IPS-NIHi7 (cell line): ENCODE measurements around the gene TBXT.
"Not testable (repeated sequence)": the region's sequence is repeated elsewhere in the genome, so short reads cannot be mapped to it uniquely, and the experiment has no call there.

Experiments used
- DNase-seq: peaks from one replicate; pipeline ENCODE4 v3.0.0; 2012; ENCODE audit warnings: mixed read lengths; ENCODE audit errors: extremely low spot score

Gene TBXT

DNA sequence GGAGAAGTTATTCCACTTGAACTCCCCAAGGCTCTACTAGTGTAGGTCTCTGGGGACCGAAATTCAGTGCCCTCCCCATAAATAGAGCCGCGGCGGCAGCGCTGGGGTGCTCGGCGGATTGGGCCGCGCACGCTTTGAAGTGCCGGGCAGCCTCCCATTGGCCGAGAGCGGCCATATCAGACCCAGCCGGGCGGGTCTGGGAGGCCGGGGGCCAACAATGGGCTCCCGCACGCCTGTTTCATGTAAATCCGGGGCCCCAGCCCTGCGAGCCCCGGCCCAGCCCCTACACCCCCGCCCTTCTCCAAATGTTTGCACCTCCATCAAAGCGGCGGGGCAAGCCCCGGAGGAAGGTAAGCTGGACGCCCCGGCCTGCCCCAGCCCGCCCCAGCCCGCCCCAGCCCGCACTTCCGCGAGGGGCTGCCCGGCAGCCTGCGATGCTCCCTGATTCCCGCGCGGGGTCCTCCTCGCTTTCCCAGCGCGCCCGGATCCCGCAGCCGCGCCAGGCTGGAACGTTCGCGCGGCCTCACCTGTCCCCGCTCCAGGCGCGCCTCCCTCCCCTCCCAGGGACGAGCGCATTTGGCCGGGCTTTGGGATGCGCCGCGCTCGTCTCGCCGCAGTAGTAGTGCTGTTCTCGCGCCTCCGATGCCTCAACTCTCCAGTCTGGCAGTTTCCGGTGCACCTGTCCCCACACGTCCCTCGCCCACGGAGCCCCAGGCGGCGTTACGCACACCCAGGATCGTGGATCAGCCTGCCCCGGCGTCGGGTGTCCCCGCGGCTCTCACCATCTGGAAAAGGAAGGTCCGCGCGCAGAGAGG, at the start of gene TBXT:
Gene TBXT, minus strand, starts transcription at position 51 of the 815 bp plus-strand sequence. CDS start 260 bp downstream, outside the sequence.
- DNase-seq = peak; percentile 86

DNA sequence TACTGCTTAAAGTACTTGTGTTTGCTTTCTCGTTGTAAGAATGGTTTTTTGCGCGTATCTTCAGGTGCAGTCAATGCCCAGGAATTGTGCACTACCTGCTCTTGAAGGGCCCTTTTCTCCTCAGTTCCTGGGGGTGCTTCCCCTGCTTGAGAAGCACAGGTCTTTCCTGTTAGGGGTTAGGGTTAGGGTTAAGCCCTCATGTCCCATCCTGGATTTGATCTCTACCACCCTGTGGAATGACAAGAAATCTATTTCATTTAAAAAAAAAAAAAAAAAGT, 39.6 kb upstream of the TBXT start:
- DNase-seq = no peak

DNA sequence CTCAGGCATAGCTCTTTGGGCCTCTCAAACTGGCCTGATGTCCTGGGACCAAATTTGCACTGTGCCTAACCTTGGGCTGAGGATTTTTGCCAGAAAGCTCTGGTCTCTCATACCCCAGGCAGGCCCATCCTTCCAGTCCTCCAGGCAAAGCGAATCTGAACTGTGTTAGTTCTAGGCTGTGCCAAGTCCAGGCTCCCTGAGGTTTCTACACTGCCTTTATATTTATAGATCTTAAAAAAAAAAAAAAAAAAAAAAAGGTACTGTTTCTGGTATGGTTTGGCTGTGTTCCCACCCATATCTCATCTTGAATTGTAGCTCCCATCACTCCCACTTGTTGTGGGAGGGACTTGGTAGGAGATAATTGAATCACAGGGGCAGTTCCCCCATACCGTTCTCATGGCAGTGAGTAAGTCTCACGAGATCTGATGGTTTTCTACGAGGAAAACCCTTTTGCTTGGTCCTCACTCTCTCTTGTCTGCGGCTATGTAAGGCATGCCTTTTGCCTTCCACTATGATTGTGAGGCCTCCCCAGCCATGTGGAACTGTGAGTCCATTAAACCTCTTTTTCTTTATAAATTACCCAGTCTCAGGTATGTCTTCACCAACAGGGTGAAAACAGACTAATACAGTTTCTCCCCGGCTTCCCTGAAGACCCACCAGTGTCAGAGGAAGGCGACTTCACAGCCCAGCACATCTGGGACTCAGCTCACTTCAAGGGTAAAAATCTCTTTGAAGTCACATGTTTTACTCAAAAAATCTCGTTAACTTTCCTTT, 39.0 kb upstream of the TBXT start:
- no peak for DNase-seq

DNA sequence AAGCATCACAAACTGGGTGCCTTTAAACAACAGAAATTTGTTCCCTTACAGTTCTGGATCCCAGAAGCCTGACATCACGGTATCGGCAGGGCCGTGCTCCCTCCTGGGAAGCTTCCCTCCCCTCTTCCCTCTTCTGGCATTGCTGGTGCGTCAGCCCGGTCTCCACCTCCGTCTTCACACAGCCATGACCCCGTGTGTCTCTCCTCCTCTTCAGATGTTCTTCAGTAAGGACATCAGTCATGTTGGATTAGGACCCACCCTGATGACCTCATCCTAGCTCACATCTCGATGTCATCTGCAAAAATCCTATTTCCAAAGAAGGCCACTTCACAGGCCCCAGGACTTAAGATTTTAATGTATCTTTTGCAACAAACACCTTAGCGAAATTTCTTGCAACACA, 38.4 kb upstream of the TBXT start:
- no peak for DNase-seq

- peak; percentile 46 for DNase-seq
Measured at GRCh38 chr6:166204852-166205650, 37.4 kb upstream of the TBXT start.

- DNase-seq = no peak
Measured at GRCh38 chr6:166203641-166204222, 36.1 kb upstream of the TBXT start.

GRCh38 chr6:166203003-166203640, 35.5 kb upstream of the TBXT start:
- DNase-seq = no peak

DNA sequence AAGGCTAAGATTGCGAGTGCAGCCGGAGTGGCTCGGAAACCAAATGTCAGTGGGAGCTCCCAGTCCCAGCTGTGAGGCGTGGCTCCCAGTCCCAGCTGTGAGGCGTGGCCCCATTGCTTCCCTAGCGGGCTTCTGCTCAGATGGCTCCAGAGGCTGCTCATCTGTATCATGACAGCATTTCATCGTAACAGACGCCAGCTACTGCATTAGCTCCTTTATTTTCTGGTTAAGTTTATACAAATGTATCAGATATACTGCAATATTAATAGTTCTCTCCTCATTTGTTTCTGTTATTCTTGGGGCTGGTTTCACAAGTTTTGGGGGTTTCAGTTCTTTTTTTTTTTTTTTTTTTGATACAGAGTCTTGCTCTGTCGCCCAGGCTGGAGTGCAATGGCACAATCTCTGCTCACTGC, 34.7 kb upstream of the TBXT start:
- DNase-seq = no peak

GRCh38 chr6:166201878-166202277, 34.2 kb upstream of the TBXT start:
- DNase-seq = no peak

DNA sequence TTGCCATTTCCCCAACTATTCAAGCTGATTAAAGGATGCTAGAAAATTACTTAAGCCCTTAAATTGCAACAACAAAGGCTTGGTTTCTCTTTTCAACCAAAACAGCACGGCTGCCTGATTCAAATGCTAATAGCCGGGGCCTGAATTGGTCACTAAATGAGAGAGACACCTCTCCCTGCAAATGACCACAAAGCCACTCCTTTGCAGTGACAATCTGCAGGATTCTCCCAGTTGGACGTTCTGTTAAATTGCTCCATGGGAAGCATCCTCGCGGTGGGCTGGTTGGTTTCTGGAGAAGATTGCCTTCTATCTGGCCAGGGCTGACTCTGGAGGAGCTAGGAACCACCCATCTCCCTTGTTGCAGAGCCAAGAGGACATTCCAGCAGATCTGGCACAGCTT, 29.7 kb upstream of the TBXT start:
- no peak for DNase-seq

GRCh38 chr6:166195860-166196238, 28.2 kb upstream of the TBXT start:
- no peak for DNase-seq

DNA sequence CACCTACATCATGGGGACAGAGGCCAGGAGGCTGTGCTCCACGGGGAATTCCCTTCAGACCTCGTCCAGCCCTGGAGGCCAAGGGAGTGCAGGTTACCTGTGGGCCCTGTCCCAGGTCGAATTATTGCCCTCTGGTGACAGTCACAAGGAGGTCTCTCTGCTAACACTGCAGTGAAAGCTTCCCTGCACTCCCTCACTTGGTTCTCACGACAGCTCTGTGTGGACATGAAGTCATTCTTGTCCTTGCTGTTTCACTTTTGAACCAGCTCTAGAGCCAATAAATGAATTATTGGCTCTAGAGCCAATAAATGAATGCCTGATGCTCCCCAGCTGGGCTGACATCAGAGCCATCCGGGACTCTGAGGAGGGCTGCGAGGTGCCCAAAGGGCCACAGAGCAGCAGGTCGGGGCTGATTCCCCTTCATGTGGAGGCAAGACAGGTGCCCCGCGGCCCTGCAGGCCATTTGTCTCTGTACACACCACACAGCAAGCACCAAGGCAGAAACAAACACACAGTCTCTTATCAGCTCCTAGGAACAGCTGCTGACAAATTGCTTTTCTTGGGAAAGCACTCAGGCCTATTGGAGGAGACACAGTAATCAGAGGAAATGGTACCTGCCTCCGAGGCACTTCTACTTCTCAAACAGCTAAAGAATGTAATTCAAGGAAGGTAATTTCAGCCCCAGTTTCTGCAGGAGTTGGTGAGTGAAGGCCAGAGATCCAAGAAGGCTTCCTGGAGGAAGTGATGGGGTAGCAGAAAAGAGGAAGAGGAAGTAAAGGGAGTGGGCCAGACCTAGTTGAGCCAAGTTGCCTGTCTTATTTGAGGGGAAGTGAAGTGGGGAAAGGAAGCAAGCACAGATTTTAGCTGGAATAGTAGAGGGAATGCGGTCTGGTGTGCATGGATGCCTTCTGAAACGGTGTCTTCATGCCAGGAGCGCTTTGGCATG, 27.5 kb upstream of the TBXT start:
- DNase-seq = peak; percentile 31

DNA sequence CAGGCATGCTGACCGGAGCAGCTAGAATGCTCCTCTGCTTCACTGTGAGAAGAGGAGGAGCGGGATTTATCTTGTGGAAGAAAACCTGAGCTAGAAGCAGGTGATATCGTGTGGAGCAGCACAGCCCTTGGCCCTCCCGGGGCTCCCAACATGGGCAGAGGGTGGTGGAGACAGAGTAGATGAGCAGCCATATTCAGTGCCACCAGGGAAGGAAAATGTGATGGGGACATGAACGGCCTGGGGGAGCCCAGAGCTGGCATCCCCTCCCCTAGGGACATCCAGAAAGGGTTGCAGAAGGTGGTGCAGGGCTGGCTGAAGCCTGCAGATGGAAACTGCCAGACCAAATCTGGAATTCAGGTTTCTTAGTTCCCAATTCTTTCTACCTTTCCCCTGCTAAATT, 24.9 kb upstream of the TBXT start:
- DNase-seq = no peak

GRCh38 chr6:166192136-166192535, 24.5 kb upstream of the TBXT start:
- DNase-seq = no peak

GRCh38 chr6:166179704-166180103, 12.1 kb upstream of the TBXT start:
- no peak for DNase-seq

GRCh38 chr6:166176106-166176505, 8.5 kb upstream of the TBXT start:
- no peak for DNase-seq

DNA sequence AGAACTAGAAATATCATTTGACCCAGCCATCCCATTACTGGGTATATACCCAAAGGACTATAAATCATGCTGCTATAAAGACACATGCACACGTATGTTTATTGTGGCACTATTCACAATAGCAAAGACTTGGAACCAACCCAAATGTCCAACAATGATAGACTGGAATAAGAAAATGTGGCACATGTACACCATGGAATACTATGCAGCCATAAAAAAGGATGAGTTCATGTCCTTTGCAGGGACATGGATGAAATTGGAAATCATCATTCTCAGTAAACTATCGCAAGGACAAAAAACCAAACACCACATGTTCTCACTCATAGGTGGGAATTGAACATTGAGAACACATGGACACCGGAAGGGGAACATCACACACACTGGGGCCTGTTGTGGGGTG, 7.4 kb upstream of the TBXT start:
- not testable (repeated sequence) for DNase-seq

GRCh38 chr6:166174031-166174430, 6.4 kb upstream of the TBXT start:
- no peak for DNase-seq

DNA sequence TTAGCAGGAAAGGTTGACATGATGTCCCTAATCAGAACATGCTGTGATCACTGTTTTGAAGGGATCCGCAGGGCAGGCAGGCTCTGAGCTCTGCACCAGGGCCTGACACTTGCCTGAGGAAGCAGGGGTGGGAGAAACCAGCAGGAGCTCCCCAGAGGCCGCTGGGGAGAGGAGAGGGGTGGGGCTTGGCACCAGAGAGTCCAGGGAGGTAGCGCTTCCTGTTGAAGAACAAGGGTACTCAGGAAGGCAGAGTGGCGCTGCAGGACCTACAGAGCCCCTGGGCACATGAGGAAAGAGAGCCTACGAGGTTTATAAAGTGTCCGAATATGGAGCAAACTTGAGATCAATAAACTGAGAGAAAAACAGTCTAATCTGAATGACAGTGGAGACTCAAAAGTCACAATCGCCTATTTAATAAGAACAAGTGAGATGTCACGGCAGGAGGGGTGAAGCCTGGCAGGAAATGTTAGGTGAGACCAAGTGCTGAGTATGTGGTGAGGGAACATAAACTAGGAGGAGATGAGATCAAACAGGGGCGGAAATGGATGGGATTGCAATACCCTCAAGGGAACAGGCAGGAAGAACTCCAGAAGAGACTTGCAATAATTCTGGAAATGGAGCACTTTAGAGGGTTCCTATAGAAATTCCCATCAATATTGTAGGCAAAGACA, 5.8 kb upstream of the TBXT start:
- DNase-seq = peak; percentile 79

- no peak for DNase-seq
Measured at GRCh38 chr6:166172546-166172945, 4.9 kb upstream of the TBXT start.
